HG03103 (cell line): ENCODE data around the gene ZNF821.
A peak's percentile ranks its signal among the peaks of the same experiment; 100 is the strongest.
"Not testable (repeated sequence)": the region's sequence is repeated elsewhere in the genome, so short reads cannot be mapped to it uniquely, and the experiment has no call there.

Experiments
- ATAC-seq: cut with Tn5 transposase; IDR thresholded peaks from one replicate; pipeline ENCODE4 v1.9.1; 2021; ENCODE audit warnings: low read depth; ENCODE audit not compliant: unreplicated experiment

The ZNF821 gene

DNA sequence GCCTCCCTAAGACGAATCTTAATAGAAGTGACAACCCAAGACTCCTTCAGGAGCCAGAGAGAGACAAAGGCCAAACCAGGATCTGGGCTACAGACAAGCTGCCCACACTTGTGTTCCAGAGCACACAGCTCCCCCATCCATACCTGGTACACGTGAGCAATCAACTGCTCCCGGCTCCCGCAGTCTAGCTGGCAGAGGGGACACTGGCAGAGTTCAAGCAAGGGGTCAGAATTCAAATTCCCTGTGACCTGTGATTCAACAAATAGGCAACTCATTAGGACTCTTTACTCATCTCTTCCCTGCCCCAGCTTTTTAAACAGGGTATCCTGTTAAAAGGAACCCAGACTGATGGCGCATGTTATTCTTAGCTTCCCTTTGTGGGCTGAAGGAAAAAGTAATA lies 20.0 kb downstream of the ZNF821 start:
- ATAC-seq, result no peak

DNA sequence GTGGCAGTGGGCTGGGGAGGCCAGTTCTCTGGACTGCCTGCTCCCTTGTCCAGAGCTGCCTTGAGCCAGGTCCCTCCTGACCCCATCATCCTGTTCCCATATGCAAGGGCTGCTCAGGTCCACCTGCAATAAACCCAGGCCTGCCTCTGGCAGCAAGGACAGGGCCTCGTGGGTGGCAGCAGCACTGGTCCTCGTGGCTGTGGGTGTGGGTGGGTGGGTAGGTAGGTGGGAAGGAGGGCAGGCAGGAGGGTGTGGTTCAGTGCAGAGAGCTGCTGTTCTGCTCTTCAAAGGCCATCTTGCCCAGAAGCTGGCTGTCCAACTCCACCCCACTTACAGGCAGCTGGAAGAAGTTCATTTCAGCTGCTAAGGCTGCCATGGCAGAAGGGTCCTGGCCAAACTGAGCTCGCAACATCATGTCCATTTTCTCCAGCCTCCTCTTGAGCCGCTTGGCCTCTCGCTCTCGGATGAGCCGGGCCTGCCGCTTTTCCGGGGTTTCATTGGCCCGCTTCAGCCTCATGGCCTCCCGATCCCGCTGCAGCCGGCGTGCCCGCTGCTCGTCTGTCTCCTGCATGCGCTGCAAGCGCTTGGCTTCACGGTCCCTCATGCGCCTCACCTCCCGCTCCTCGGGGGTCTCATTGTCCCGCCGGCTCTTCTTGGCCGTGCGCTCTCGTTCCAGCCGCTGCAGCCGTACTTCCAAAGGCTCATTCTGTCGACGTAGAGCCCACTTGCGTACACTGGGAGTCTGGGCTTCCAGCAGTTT lies 24.0 kb downstream of the ZNF821 start:
- no peak for ATAC-seq

DNA sequence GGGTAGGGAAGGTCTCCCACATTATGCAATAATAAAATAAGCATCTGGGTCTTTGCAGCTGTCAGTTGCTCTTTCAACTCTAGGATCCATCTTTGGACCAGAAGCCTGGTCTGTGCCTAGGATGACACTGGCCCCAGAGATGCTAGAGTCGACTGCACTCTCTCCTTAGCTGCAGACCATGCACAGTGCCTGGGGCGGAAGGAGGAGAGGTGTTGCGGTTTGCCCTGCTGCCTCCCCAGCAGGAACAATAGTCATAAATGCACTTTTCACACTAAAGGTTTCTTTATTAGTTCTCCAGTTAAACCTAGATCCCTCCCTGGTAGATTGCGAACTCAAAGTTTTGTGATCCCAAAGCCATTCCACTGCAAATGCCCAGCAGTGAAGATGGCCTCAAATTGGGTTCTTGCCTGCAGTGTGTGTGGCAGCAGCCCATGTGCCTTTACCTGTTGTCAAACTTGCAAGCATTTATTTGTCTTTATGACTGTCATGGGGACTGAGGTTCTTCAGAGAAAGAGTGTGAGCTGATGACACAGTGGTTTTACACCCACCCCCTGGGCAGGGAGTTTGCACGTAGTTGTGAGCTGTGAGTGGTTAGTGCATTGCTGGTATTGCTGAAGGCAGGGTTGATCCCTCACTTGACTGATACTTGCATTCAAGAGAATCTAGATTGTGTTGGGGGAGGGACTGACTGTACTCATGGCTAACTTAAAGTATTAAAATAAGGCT lies 27.9 kb downstream of the ZNF821 start:
- no peak for ATAC-seq

DNA sequence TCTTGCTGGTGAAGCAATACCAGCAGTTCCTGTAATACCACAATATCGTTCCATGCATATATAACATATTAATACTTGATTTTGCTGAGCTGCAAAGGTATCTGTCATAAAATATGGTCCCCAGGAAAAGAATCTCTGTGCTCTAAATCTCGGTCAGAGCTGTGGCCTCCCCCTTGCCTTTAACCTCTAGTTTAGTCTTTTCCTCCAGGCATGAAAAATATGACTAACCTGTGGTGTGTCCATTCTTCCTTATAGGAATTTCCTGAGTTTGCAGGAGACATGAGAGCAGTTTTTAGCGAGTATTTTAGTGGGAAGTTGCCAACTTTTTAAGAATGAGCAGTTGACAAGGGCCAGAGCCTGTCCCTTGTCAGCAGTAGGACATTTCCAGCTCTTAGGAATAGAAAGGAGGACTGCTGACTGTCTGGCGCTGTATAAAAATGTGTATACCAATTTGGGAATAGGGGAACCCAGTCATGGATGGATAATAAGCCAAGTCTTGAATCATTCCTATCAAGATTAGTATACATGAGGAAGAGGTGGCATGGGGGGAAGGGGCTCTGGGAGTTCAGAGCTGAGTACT lies 29.5 kb downstream of the ZNF821 start:
- no peak for ATAC-seq

DNA sequence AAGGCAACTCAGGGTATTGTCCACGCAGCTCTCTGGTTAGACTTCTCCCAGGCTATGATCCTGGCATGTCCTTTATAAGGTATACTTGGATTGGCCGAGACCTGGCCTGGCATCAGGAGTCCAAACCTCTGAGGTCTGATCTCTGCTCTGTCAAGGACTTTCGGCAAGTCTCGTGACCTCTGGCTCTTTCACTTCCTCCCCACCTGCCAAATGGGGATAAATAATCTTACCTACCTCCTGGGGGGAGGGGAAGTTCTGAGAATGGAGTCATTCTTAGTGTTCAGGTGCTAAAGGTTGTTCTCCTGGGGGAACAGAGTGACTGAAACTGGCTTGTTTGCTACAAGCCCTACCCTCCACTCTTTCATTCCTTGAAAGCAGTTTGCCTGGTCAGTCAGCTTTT lies 30.6 kb downstream of the ZNF821 start:
- peak; percentile 64 for ATAC-seq

DNA sequence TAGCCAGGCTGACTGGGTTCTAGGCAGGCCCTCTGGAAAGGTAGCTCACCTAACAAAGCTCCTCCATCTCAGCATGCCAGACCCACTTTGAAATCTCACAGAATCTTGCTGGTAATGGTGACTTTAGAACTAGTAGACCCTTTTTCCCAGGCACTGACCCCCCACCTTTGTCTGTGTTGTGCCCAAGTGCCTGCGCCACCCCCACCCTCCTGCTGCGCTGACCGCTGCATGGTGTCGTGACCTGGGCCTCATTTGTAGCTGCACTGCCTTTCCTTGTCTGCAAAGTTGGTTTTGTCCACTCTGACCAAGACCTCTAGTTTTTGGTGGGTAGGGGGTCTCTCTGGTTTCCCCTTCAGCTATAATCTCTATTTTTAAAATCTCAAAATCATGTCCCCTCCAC lies 31.4 kb downstream of the ZNF821 start:
- ATAC-seq, result no peak

DNA sequence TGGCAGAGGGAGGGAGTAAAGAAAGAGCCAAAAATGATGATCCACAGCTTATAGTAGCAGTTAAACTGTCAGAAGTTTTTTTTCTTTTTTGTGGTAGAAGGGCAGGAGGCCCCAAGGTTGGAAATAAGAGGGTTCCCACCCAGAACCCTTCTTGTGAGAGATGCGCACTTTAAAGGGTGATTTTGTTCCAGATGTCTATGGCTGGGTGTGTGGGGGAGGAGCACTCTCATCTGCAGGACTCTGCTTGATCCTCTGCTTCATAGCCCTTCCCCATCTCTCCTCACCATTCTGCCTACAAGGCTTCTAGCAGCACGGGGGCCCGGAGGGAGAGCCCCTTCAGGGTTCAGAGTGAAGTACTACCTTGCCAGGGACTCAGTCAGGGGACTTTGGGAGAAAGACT lies 31.8 kb downstream of the ZNF821 start:
- ATAC-seq, result no peak

DNA sequence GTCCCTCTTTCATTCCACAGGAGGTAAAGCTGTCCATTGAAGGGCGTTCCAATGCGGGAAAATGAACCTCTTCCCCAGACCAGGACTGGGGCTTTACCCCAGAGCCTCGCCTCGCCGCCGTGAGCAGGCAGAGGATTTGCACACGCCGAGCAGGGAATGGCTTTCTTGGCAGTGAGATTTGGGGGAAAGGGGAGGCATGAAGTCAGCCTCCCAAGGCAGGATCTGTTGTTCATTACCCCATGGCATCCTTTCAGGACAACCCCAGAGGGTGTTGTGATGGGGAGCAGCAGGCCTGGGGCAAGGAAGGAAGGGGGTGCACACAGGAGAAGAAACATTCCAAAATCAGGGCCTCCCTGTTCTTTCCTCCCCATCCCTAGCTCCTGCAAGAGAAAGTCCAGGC lies 32.2 kb downstream of the ZNF821 start:
- no peak for ATAC-seq

DNA sequence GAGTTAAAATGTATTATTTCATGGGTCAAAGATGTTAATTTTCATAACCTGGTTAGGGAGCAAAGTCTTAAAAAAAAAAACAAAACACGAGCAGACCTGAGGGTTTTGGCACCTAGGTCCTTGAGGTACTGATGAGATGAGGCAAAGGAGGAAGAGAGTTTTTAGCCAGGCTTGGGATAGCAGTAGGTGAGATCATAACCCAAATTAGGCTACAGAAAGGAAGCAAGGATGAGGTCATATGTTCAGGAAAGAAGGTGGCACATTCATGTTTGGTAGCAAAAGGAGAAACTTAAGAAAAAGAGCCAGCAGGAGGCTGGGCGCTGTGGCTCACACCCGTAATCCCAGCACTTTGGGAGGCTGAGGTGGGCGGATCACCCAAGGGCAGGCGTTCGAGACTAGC lies 35.4 kb downstream of the ZNF821 start:
- ATAC-seq, result no peak

DNA sequence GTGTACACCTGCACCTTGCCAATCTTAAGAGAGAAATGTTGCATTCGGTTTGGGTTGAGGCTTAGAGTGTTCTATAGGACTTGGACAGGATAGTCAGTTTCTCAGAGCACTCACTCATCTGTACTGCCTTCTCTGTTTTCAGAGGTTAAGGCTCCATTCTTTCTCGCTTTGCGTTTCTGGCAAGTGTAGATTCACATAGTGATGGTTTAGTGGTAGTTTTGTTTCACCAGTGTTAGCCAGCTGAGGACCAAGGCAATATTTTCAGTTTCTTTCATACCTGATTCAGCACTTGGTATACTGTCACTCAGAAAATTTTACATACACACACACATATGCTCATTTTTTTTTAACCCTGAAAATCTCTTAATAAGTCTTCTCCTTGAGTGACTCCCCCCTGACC lies 36.9 kb downstream of the ZNF821 start:
- ATAC-seq, result no peak

DNA sequence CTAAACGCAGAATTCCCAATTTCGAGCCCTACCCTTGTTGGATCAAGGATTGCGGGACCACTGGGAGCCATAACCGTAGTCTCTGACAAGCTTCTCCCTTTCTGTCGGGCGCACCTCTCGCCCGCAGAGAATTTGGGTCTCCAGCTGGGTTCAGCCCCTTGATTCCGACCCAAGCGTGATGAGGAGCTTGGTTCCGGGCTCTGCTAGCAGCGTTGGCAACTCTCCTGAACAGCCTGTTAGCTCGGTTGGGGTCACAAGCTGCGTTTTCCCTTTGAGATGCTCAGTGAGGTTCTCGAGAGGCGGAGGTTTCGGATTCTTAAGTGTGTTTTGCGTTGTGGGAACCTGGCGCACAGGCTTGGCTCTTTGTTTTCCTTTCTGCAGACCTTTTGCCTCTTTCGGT lies 37.6 kb downstream of the ZNF821 start:
- no peak for ATAC-seq

DNA sequence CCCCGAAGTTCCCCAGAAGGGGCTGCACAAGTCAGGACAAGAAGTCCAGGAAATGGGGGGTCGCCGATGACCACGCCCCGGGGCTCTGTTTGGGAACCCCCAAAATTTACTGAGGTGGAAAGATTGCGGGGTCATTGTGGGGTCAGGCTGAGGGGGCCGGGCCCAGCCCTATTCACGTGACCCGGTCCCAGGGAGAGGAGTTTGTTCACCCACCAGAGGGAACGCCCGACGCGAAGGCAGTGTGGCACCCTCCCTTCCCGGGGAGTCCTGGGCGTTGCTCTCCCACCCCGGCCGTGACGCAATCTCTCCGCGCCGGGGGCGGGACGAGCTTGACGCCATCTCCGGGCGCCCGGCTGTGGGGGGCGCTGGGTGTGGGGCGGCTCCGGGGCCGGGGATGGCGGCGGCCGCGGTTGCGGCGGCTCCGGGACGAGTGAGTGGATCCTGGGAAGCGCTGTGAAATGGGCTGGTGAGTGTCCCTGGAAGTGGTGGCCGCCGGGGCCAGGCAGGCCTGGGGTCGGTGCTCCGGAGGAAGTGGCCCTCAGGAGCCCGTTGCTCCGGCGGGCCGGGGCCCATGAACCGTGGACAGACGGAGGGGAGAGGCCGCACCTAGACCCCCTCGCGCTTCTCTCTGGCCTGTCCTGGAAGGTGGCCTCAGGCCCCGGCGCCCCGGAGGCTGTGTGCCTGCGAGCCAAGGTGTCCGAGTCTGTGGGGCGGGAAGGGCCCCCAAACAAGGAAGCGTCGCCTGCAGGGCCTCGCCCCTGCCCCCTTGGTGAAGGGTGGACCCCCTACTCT lies 38.1 kb downstream of the ZNF821 start, which contains the start of gene ATXN1L:
Gene ATXN1L, plus strand, starts transcription at position 338 of the 792 bp plus-strand sequence. CDS start 3,765 bp downstream, outside the sequence.
- ATAC-seq, result peak; percentile 70

DNA sequence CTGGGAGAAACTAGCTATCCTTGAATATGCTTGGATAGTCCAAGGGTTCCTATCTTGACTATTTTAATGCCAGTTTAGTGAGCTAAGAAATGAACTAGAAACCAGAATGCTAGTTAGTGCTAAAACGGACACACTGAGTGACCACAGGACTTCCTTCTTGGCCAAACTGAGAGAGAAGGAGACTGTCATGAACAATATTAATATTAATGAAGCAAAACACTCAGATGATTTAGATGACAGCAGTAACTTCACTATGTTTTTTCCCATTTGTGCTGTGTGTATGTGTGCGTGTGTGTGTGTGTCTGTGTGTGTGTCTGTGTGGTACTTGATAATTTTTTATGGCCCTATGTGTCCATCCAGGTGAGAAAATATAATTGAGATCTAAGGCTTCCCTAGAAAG lies 40.4 kb downstream of the ZNF821 start:
- no peak for ATAC-seq

DNA sequence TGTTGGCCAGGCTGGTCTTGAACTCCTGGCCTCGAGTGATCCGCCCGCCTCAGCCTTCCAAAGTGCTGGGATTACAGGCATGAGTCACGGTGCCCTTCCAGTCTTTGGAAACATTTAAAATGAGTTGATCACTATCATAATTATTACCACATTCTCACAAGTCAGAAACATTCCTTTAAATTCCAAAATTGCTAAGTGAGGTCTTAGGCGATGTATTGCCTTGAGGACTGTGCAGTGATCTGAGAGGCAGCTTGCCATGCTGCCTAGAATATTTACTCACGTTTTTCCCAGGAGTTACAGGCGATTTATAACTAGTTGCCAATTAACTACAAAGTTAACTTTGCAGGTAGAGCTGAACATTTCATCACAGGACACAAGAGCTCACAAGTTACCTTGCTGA lies 43.9 kb downstream of the ZNF821 start:
- no peak for ATAC-seq

DNA sequence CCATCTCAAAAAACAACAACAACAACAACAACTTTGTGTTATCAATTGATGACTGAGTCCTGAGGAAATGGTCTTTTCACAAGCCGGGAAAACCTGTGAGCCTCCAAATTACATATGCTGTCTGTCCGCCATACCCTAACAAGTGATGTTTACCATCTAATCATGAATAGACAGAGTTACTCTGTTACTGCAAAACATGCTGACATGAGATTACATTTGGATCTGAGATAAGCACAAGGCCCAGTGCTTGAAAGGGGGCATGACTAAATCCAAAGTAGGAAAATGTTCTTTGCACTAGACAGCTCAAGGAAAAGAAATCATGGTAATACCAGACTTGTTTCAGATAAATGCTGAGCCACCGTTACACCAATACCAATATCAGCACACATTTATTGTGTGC lies 46.8 kb downstream of the ZNF821 start:
- ATAC-seq, result no peak

DNA sequence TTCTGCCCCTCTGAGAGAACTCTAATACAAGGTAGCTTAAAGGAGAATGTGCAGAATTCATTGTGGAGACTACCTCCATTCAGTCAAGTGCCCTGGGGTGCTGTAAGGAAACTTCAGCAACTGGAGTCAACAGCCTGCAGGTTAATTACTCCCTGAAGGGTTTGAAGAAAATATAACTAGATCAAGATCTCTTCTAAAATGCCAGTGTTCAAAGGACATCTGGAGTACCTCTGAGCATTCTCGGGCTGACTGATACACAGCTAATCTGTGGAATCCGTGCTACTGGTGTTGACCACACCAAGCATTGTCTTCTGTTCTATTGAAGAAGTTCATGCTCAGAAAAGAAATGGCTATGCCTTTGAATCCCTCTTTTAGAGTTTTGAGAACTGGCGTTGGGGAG lies 49.7 kb downstream of the ZNF821 start:
- ATAC-seq, result no peak

DNA sequence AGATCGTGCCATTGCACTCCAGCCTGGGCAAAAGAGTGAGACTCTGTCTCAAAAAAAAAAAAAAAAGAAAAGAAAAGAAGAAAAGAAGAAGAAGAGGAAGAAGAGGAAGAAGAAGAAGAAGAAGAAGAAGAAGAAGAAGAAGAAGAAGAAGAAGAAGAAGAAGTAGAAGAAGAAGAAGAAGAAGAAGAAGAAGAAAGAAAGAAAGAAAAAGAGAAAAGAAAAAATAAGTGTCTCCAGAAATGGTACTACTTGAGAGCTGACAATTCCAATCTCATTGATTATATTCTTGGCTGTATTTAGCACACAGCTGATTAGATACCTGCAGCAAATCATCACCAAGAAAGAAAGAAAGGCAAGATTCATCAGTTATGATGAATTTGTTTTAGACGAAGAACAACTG lies 51.9 kb downstream of the ZNF821 start:
- ATAC-seq, result not testable (repeated sequence)

DNA sequence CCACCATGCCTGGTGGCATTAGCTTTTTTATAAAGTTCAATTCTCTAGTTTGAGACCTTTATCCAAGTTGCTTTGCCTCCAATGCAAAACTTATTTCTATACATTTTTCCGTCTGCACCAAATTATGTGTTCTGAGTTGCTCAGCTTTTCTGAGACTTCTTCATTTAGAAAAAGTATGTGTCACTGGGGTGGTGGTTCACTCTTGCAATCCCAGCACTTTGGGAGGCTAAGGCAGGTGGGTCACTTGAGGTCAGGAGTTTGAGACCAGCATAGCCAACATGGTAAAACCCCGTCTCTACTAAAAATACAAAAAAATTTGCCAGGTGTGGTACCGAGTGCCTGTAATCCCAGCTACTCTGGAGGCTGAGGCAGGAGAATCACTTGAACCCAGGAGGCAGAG lies 52.3 kb downstream of the ZNF821 start:
- not testable (repeated sequence) for ATAC-seq

DNA sequence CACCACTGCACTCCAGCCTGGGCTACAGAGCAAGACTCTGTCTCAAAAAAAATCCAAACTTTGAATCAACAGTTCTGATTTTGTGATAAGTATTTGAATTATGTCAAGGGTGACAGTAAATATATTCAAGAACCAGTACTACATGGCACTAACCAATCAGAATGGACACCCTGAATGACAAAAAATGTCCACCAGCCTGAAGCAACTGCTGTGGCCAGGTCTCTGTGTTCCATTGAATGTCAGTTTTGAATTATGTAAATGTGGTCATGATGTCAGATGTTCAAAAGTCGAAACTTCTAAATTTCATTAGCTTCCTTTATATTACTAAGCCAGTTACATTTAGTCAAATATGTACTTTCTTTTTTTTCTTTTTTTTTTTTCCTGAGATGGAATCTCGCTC lies 53.6 kb downstream of the ZNF821 start:
- no peak for ATAC-seq

DNA sequence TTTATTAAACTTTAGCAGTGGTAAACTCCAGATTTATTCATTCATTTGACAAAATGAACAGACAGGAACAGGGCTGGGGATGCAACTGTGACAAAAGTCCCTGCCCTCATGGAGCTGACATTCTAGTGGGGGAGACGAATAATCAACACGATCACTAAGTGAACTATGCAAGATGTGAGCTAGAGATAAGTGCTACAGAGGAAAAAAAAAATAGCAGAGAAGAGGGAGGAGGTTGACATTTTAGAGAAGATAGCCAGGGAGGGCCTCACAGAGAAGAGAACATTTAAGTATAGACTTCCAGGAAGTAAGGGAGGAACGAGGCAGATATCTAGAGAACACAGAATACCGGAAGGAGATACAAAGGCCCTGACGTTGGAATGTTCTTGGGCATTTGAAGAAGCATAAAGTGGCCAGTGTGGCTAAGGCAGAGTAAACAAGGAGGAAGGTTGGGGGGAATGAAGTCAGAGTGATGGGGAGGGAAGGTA lies 57.4 kb downstream of the ZNF821 start:
- ATAC-seq, result no peak

DNA sequence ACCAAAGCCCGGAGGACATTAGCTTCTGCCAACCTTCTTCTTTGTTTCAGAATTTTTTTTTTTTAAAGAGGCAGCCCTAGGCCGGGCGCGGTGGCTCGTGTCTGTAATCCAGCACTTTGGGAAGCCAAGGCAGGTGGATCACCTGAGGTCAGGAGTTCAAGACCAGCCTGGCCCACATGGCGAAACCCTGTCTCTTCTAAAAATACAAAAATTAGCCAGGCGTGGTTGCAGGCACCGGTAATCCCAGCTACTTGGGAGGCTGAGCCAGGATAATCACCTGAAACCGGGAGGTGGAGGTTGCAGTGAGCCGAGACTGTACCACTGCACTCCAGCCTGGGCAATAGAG lies 66.9 kb downstream of the ZNF821 start:
- peak; percentile 9 for ATAC-seq
